ENCODE results near the gene TACC2.
"Not testable (repeated sequence)": the region's sequence is repeated elsewhere in the genome, so short reads cannot be mapped to it uniquely, and the experiment has no call there.

Gene TACC2

GRCh38 chr10:121978511-121978910 is 10.5 kb upstream of the TACC2 start:
- in situ Hi-C loops (cut with HindIII; ENCODE audit: low pct_ligation_motif_present, low pct_unique_long_range_greater_than_20kb, low sequenced_read_pairs): no loop called here
- DNase-seq: no peak

- no peak for DNase-seq
- in situ Hi-C loops (cut with HindIII; ENCODE audit: low pct_ligation_motif_present, low pct_unique_long_range_greater_than_20kb, low sequenced_read_pairs): no loop called here
Measured at GRCh38 chr10:121981346-121981745, 7.6 kb upstream of the TACC2 start.

- in situ Hi-C loops (cut with HindIII; ENCODE audit: low pct_ligation_motif_present, low pct_unique_long_range_greater_than_20kb, low sequenced_read_pairs): no loop called here
- no peak for DNase-seq
Measured at GRCh38 chr10:121983852-121984251, 5.1 kb upstream of the TACC2 start.

GRCh38 chr10:121984463-121984862 is 4.5 kb upstream of the TACC2 start:
- DNase-seq: no peak
- in situ Hi-C loops (cut with HindIII; ENCODE audit: low pct_ligation_motif_present, low pct_unique_long_range_greater_than_20kb, low sequenced_read_pairs): no loop called here

GRCh38 chr10:121990015-121990677 is 1.2 kb downstream of the TACC2 start:
- DNase-seq: no peak
- in situ Hi-C loops (cut with HindIII; ENCODE audit: low pct_ligation_motif_present, low pct_unique_long_range_greater_than_20kb, low sequenced_read_pairs): no loop called here

- DNase-seq; in situ Hi-C loops (cut with HindIII; ENCODE audit: low pct_ligation_motif_present, low pct_unique_long_range_greater_than_20kb, low sequenced_read_pairs): not testable (repeated sequence)
Measured at GRCh38 chr10:121991727-121992126, 2.8 kb downstream of the TACC2 start.

GRCh38 chr10:121994429-121994941 is 5.5 kb downstream of the TACC2 start:
- DNase-seq: no peak
- in situ Hi-C loops (cut with HindIII; ENCODE audit: low pct_ligation_motif_present, low pct_unique_long_range_greater_than_20kb, low sequenced_read_pairs): no loop called here

GRCh38 chr10:121998462-121998861 is 9.5 kb downstream of the TACC2 start:
- no peak for DNase-seq
- in situ Hi-C loops (cut with HindIII; ENCODE audit: low pct_ligation_motif_present, low pct_unique_long_range_greater_than_20kb, low sequenced_read_pairs): no loop called here

- in situ Hi-C loops (cut with HindIII; ENCODE audit: low pct_ligation_motif_present, low pct_unique_long_range_greater_than_20kb, low sequenced_read_pairs): no loop called here
- no peak for DNase-seq
Measured at GRCh38 chr10:121999301-121999700, 10.3 kb downstream of the TACC2 start.

- no peak for DNase-seq
- in situ Hi-C loops (cut with HindIII; ENCODE audit: low pct_ligation_motif_present, low pct_unique_long_range_greater_than_20kb, low sequenced_read_pairs): no loop called here
Measured at GRCh38 chr10:122001698-122002097, 12.7 kb downstream of the TACC2 start.

- no peak for DNase-seq
- in situ Hi-C loops (cut with HindIII; ENCODE audit: low pct_ligation_motif_present, low pct_unique_long_range_greater_than_20kb, low sequenced_read_pairs): no loop called here
Measured at GRCh38 chr10:122007415-122007814, 18.5 kb downstream of the TACC2 start.

- no peak for DNase-seq
- in situ Hi-C loops (cut with HindIII; ENCODE audit: low pct_ligation_motif_present, low pct_unique_long_range_greater_than_20kb, low sequenced_read_pairs): no loop called here
Measured at GRCh38 chr10:122010405-122011050, 21.6 kb downstream of the TACC2 start.

GRCh38 chr10:122012731-122013130 is 23.8 kb downstream of the TACC2 start:
- DNase-seq: no peak
- in situ Hi-C loops (cut with HindIII; ENCODE audit: low pct_ligation_motif_present, low pct_unique_long_range_greater_than_20kb, low sequenced_read_pairs): no loop called here

- in situ Hi-C loops (cut with HindIII; ENCODE audit: low pct_ligation_motif_present, low pct_unique_long_range_greater_than_20kb, low sequenced_read_pairs): no loop called here
- DNase-seq: no peak
Measured at GRCh38 chr10:122013311-122013780, 24.4 kb downstream of the TACC2 start.

- DNase-seq: no peak
- in situ Hi-C loops (cut with HindIII; ENCODE audit: low pct_ligation_motif_present, low pct_unique_long_range_greater_than_20kb, low sequenced_read_pairs): no loop called here
Measured at GRCh38 chr10:122014652-122015248, 25.8 kb downstream of the TACC2 start.

GRCh38 chr10:122017926-122018325 is 29.0 kb downstream of the TACC2 start:
- in situ Hi-C loops (cut with HindIII; ENCODE audit: low pct_ligation_motif_present, low pct_unique_long_range_greater_than_20kb, low sequenced_read_pairs); DNase-seq: not testable (repeated sequence)

- in situ Hi-C loops (cut with HindIII; ENCODE audit: low pct_ligation_motif_present, low pct_unique_long_range_greater_than_20kb, low sequenced_read_pairs): no loop called here
- no peak for DNase-seq
Measured at GRCh38 chr10:122018491-122018890, 29.5 kb downstream of the TACC2 start.

- DNase-seq: no peak
- in situ Hi-C loops (cut with HindIII; ENCODE audit: low pct_ligation_motif_present, low pct_unique_long_range_greater_than_20kb, low sequenced_read_pairs): no loop called here
Measured at GRCh38 chr10:122018951-122019413, 30.0 kb downstream of the TACC2 start.

- in situ Hi-C loops (cut with HindIII; ENCODE audit: low pct_ligation_motif_present, low pct_unique_long_range_greater_than_20kb, low sequenced_read_pairs): no loop called here
Measured at GRCh38 chr10:122019414-122019975, 30.5 kb downstream of the TACC2 start.

More at GRCh38 chr10:122019414-122019975, 30.5 kb downstream of the TACC2 start:
- DNase-seq: peak; percentile 22

Data from ACHN (cell line).